Liver (tissue), 9 donors: ENCODE measurements around the gene NCAPH2. TPM values are rescaled to one million over a fixed set of nuclear protein-coding genes. Genes with fewer than 3 reads are reported as not detected.
A peak's percentile ranks its signal among the peaks of the same experiment; 100 is the strongest.

Source experiments
- DNase-seq: peaks from one replicate; pipeline ENCODE4 v3.0.0-alpha.2; 2017; ENCODE audit warnings: low spot score
- H3K27ac ChIP-seq, 2 donors: one replicate each; pipeline ENCODE4 v1.7.0; 2013; ENCODE audit warnings: inconsistent platforms in 2 of 2, low read length in 2 of 2, control low read depth in 1 of 2, low read depth in 1 of 2, mild to moderate bottlenecking in 1 of 2
- H3K27me3 ChIP-seq, 4 donors: one replicate each; pipeline versions ENCODE4 v1.6.1 to v1.7.0; 2013; ENCODE audit warnings: low read length in 3 of 4, inconsistent platforms in 1 of 4, mild to moderate bottlenecking in 1 of 4, moderate library complexity in 1 of 4; ENCODE audit not compliant: control insufficient read depth in 4 of 4, insufficient read depth in 4 of 4
- H3K36me3 ChIP-seq, 4 donors: one replicate each; pipeline versions ENCODE4 v1.6.1 to v1.7.0; 2013; ENCODE audit warnings: low read length in 3 of 4, mild to moderate bottlenecking in 3 of 4, low read depth in 1 of 4, moderate library complexity in 1 of 4; ENCODE audit not compliant: control insufficient read depth in 4 of 4, insufficient read depth in 3 of 4
- H3K4me1 ChIP-seq, 4 donors: one replicate each; pipeline versions ENCODE4 v1.6.1 to v1.7.0; 2013; ENCODE audit warnings: low read length in 3 of 4, mild to moderate bottlenecking in 3 of 4, moderate library complexity in 1 of 4; ENCODE audit not compliant: control insufficient read depth in 4 of 4, insufficient read depth in 4 of 4
- H3K4me3 ChIP-seq, 3 donors: one replicate each; pipeline versions ENCODE4 v1.6.1 to v1.7.0; 2013; ENCODE audit warnings: low read length in 3 of 3, control low read depth in 1 of 3, low read depth in 1 of 3, mild to moderate bottlenecking in 1 of 3
- H3K9ac ChIP-seq, 2 donors: one replicate each; pipeline ENCODE4 v1.7.0; 2013; ENCODE audit warnings: low read length in 2 of 2, mild to moderate bottlenecking in 2 of 2, moderate library complexity in 2 of 2, control low read depth in 1 of 2, low read depth in 1 of 2
- H3K9me3 ChIP-seq, 4 donors: one replicate each; pipeline versions ENCODE4 v1.6.1 to v1.7.0; 2013; ENCODE audit warnings: low read length in 3 of 4; ENCODE audit not compliant: control insufficient read depth in 4 of 4
- ATF3 ChIP-seq: IDR thresholded peaks from 2 replicates; pipeline ENCODE4 v1.6.1; 2016; ENCODE audit warnings: antibody characterized with exemption
- CTCF ChIP-seq: fragments of 150-350 bp; IDR thresholded peaks from 2 replicates; pipeline ENCODE4 v1.5.1; 2017; ENCODE audit warnings: improper control_type of control experiment, low read depth, low read length; ENCODE audit not compliant: missing input control
- EGR1 ChIP-seq, 2 donors: IDR thresholded peaks; 2 replicates each; pipeline ENCODE4 v1.6.1; 2016 to 2018; ENCODE audit warnings: antibody characterized with exemption in 2 of 2, low read depth in 2 of 2
- FOXA1 ChIP-seq: IDR thresholded peaks from 2 replicates; pipeline ENCODE4 v1.6.1; 2016; ENCODE audit warnings: antibody characterized with exemption
- FOXA2 ChIP-seq: IDR thresholded peaks from 2 replicates; pipeline ENCODE4 v1.6.1; 2016; ENCODE audit warnings: antibody characterized with exemption
- GABPA ChIP-seq, 2 donors: IDR thresholded peaks in 1 of 2; conservative IDR thresholded peaks in 1 of 2; 2 replicates each; pipeline ENCODE4 v1.6.1; 2016; ENCODE audit warnings: antibody characterized with exemption in 2 of 2, mild to moderate bottlenecking in 1 of 2, moderate library complexity in 1 of 2
- HNF4A ChIP-seq, 2 donors: conservative IDR thresholded peaks; 2 replicates each; pipeline ENCODE4 v1.6.1; 2016; ENCODE audit warnings: antibody characterized with exemption in 2 of 2, mild to moderate bottlenecking in 2 of 2
- HNF4G ChIP-seq: IDR thresholded peaks from 2 replicates; pipeline ENCODE4 v1.6.1; 2016; ENCODE audit warnings: antibody characterized with exemption
- JUND ChIP-seq, 2 donors: IDR thresholded peaks; 2 replicates each; pipeline ENCODE4 v1.6.1; 2016; ENCODE audit warnings: antibody characterized with exemption in 2 of 2
- NR2F2 ChIP-seq: IDR thresholded peaks from 2 replicates; pipeline ENCODE4 v1.6.1; 2016; ENCODE audit warnings: antibody characterized with exemption
- RAD21 ChIP-seq, 2 donors: IDR thresholded peaks; 2 replicates each; pipeline ENCODE4 v1.6.1; 2016; ENCODE audit warnings: antibody characterized with exemption in 2 of 2, mild to moderate bottlenecking in 2 of 2
- REST ChIP-seq: IDR thresholded peaks from 2 replicates; pipeline ENCODE4 v1.6.1; 2016; ENCODE audit warnings: antibody characterized with exemption, mild to moderate bottlenecking
- RXRA ChIP-seq, 2 donors: IDR thresholded peaks; 2 replicates each; pipeline ENCODE4 v1.6.1; 2017 to 2018; ENCODE audit warnings: antibody characterized with exemption in 2 of 2, mild to moderate bottlenecking in 1 of 2
- SP1 ChIP-seq: IDR thresholded peaks from 2 replicates; pipeline ENCODE4 v1.6.1; 2018; ENCODE audit warnings: antibody characterized with exemption, mild to moderate bottlenecking
- YY1 ChIP-seq: IDR thresholded peaks from 2 replicates; pipeline ENCODE4 v1.6.1; 2016; ENCODE audit warnings: antibody characterized with exemption, mild to moderate bottlenecking
- ZBTB33 ChIP-seq: IDR thresholded peaks from 2 replicates; pipeline ENCODE4 v1.6.1; 2016; ENCODE audit warnings: antibody characterized with exemption
- WGBS: extraction: QIAGEN DNeasy Blood & Tissue Kit; methylation state at CpG from one replicate; pipeline ENCODE4 v1.1.7; 2013; 5-methylcytosine and 5-hydroxymethylcytosine counted together
- polyA plus RNA-seq, 2 donors: library from polyadenylated mRNA; stranded (reverse) in 1 of 2; unstranded in 1 of 2; fragments of 200-250 nt in 1 of 2; fragments of >200 nt in 1 of 2; fragmentation: Nextera tagmentation in 1 of 2; extraction: Ambion mirVana in 1 of 2; gene quantifications; one replicate each; pipeline versions ENCODE4 v1.2.1 to v1.2.3, GENCODE V29; 2013 to 2015
- total RNA-seq, 2 donors: library from RNA; depleted of rRNA; stranded (reverse); fragments of >200 nt; gene quantifications; one replicate each; pipeline ENCODE4 v1.2.3, GENCODE V29; 2014
- donor health status: healthy.
- donor health status: healthy.
- donor health status: healthy.
- donor health status: healthy.
- donor health status: healthy.

NCAPH2 gene
- total and polyA plus RNA-seq, 4 donors, result 12.0 to 30.8 (median 13.9) TPM

GRCh38 chr22:50523806-50524675 is 16.0 kb downstream of the NCAPH2 start:
- Histone ChIP-seq H3K27me3 (no peaks in the 10 kb centered on the region), H3K27ac (no peak overlapping the region), H3K36me3 (peaks cover 9 to 36% (median 14%) of the 10 kb centered on the region in 4 donors), H3K4me3 (peak overlapping the region in 2 of 3 donors; percentile 40 to 74), H3K9ac (peak overlapping the region in 1 of 2 donors; percentile 24), H3K9me3 (no peaks in the 10 kb centered on the region), H3K4me1 (peaks cover 11 to 51% (median 25%) of the 10 kb centered on the region in 4 donors)
- no peak for DNase-seq
- TF ChIP-seq ZBTB33, result no peak
- no peak for TF ChIP-seq RAD21 (IDR thresholded peaks at IDR 0.05)
- TF ChIP-seq NR2F2, result no peak
- TF ChIP-seq FOXA1, result no peak
- TF ChIP-seq CTCF, result no peak
- TF ChIP-seq REST, result no peak
- no peak for TF ChIP-seq FOXA2
- TF ChIP-seq JUND (IDR thresholded peaks at IDR 0.05), result no peak
- no peak for TF ChIP-seq HNF4G
- TF ChIP-seq RXRA (IDR thresholded peaks at IDR 0.05), result no peak
- no peak for TF ChIP-seq SP1
- no peak for TF ChIP-seq ATF3
- no peak for TF ChIP-seq GABPA (IDR thresholded peaks at IDR 0.05 in 1 of 2, conservative IDR thresholded peaks at IDR 0.05 in 1 of 2)
- no peak for TF ChIP-seq YY1
- WGBS, result 76% methylated on average over 25 of the region's 25 CpGs

GRCh38 chr22:50524676-50525103 is 16.7 kb downstream of the NCAPH2 start:
- peak overlapping the region; percentile 38 to 74 (median 40) for H3K4me3 ChIP-seq
- no peaks in the 10 kb centered on the region for H3K9me3 ChIP-seq
- H3K36me3 ChIP-seq, result peaks cover 9 to 29% (median 11%) of the 10 kb centered on the region in 4 donors
- no peaks in the 10 kb centered on the region for H3K27me3 ChIP-seq
- DNase-seq, result no peak
- WGBS, result 4% methylated on average over 19 of the region's 19 CpGs
- H3K9ac ChIP-seq, result peak overlapping the region in 1 of 2 donors; percentile 24
- peaks cover 13 to 56% (median 31%) of the 10 kb centered on the region in 4 donors for H3K4me1 ChIP-seq
- TF ChIP-seq GABPA (IDR thresholded peaks at IDR 0.05 in 1 of 2, conservative IDR thresholded peaks at IDR 0.05 in 1 of 2), result no peak
- TF ChIP-seq EGR1 (IDR thresholded peaks at IDR 0.05; ENCODE audit: low read depth in 2 of 2), result no peak
- peak; percentile 58 to 72 for TF ChIP-seq HNF4A (conservative IDR thresholded peaks at IDR 0.05)
- TF ChIP-seq JUND (IDR thresholded peaks at IDR 0.05), result no peak
- no peak for TF ChIP-seq FOXA1
- no peak for TF ChIP-seq CTCF
- no peak for TF ChIP-seq RXRA (IDR thresholded peaks at IDR 0.05)
- no peak for TF ChIP-seq HNF4G
- H3K27ac ChIP-seq, result peak overlapping the region; percentile 92 to 96
